NCI-H1694 (cell line): ENCODE results near the gene MS4A10.
"Not testable (repeated sequence)": the region's sequence is repeated elsewhere in the genome, so short reads cannot be mapped to it uniquely, and the experiment has no call there.

Experiments used
- DNase-seq: peaks from one replicate; lab custom pipeline; 2025; lab: John Stamatoyannopoulos, UW

MS4A10 gene

DNA sequence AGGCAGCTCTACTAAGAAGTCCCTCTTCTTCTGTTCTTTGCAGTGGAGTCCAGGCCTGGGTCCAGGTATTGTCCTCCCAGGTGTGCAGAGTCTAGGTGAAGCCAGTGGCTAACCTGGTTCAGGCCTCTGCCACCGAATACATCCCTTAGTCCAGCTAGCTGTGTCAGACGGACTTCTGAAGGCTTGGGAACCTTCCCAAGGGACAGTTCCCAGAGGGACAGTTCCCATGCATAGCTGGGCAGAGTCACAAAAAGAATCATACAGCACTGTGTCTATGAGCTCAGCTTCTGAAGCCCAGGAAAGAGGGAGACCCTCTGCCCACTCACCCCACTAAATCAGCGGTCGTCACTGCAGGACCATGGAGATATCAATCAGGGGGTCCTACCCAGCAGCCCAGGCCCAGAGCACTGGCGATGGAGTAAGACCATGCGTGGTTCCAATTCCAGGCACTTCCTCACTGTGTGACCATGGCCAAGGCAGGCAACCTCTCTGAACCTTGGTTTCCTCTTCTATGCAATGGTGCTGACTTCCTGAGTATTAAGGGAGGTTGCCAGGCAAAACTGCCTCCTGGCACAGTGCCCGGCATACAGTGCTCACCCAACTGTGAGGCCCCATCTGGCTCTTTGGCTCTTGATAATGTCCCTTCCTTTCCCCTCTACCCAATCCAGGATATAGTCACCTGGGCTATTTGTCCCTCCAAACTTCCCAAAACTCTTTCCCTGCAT, 3.4 kb downstream of the MS4A10 start:
- DNase-seq = peak; percentile 93

DNA sequence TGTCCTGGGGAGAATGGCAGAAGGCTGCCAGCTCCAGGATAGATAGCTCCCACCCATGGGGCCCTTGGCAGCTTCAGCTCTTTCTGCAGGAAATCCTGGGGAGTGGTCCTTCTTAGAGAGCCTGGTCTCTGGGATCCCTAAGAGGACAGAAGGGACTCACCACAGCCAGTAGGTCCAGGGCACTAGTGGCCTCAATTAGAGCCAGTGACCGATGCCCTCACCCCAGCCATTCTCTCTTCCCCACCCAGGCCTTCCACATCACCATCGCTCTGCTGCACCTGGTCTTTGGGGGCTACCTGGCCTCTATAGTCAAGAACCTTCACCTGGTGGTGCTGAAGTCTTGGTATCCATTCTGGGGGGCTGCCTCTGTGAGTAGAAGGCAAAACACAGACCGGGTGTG, 5.6 kb downstream of the MS4A10 start:
- DNase-seq = no peak

DNA sequence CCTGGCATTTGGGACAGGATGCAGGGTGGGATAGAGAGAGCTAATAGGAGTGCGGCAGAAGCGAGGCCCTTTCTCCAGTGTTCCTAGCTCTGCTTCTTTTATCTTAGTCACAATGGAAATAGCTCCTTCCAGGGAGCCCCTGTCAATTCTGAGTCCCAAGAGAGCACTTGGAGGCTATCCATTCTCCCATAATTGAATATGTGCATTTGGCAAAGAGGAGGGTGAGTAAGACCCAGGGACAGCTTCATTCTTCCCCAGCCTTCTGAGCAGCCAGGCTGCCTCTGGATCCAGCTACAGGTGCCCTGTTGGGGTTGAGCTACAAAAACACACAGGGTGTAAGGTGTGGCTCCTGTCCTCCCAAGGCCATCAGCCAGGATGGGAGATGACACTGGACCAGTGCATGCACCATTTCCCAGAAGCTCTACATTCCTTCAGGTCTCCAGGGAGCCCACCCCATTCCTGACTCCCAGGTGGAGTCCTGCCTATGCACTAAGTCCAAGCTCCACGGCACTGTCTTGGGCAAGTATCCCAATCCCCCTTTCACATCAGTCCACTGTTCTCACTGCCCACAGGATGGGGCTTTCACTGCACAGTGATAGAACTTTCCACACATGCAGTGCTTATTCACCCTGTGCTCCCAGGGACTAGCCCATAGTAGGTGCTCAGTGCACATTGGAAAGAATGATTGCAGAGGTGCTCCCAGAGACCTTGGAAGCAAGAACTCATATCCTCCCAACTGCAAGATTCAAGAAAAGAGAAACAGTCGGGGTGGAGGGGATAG, 6.2 kb downstream of the MS4A10 start:
- no peak for DNase-seq

DNA sequence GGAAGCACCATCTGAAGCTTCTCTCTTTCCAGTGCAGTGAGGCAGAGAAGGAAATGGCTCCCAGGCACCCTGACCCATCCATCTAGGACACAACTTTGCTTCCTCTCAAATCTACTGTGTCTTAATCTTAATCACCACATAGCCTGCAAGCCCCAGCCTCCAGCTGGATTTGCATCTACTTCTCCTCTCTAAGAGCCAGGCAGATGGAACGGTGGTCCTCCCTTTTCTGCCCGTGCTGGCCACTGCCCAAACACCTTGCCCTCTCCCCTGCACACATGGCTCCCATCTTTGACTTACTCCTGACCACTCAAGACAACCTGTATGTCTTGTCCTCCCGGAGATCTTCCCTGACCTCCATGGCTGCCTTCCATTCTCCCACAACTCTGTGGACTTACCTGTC, 7.4 kb downstream of the MS4A10 start:
- DNase-seq = no peak

DNA sequence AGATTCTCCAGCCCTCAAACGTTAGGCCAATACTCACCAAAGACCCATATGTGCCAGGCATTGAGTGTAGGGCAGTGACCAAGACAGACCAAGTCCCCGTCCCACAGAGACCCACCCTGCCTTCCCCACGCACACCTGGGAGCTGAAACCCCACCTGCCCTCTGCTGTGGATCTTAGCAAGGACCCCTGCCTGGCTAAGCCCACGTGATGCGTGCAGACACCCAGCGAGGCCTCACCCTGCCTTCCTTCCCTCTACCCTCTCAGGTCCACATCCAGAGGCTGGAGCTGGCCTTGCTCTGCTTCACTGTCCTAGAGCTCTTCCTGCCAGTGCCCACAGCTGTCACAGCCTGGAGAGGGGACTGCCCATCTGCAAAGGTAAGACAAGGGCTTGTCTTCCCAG, 10.2 kb downstream of the MS4A10 start:
- DNase-seq = no peak

DNA sequence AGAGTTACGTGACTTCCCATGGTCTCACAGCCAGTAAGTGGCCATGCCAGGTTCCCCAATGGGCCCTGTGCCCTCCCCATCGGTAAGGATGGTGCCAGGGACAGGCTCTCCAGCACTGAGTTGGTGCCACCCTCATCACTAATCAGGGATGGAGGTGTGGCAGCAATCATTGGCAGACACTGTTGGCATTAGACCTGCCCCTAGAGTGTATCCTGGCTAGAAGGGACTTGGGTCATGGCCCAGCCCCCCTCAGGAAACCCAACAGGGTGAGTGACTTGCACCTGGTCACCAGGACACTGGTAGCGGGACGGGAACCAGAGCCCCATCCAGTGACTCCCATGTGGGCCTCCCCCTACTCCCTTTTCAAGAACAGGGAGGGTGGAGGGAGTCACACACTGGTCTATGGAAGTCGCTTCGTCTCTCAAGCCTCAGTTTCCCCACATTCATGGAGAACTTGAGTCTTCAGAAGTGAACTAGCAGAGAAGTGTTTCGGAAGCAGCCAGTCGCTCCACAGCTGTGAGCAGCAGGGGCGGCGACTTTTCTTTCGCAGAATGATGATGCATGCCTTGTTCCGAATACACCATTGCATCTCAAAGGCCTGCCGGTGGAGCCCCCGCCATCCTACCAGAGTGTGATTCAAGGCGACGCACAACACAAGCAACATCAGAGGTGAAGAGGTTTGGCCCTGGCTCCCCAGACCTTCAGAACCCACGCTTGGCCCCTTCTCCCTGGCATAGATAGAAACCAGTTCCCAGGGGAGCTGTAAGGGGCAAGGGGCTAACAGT, 12.9 kb downstream of the MS4A10 start:
- DNase-seq = no peak

DNA sequence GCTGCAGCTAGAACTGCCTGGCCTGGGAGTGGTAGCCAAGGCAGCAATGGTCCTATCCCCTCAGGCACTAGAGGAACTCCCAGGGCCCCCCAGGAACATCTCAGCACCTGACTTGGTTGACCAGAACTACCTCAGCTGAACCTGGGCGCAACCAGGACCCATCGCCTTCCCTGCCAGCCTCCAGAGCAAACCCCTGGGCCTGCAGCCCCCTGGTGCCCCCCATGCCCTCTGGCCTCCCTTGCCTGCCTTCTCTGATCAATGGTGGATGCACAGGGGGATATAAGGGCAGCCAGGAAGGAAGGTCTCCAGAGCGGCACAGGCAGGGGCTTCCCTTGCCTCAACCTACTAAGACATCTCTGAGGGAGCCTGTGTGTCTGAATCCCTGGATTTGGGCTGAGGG, 13.5 kb downstream of the MS4A10 start:
- DNase-seq = no peak

DNA sequence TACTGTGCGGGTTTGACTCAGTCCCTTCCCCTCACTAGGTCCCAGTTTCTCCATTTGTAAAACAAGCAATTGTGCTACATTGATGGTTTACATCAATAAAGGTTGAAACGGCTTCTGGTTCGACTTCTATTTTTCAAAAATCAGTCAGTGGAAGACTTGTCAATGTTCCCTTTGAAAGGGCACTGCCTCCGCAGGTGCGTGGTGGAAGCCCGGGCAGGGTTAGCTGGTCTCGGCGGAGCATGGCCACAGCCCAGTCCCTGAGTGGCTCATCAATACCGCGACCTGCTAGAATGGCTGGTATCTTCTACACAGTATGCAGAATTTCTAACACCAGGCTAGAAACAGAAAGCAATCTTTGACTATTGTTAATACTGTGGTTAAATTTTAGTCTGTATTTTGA, 16.1 kb downstream of the MS4A10 start:
- no peak for DNase-seq

DNA sequence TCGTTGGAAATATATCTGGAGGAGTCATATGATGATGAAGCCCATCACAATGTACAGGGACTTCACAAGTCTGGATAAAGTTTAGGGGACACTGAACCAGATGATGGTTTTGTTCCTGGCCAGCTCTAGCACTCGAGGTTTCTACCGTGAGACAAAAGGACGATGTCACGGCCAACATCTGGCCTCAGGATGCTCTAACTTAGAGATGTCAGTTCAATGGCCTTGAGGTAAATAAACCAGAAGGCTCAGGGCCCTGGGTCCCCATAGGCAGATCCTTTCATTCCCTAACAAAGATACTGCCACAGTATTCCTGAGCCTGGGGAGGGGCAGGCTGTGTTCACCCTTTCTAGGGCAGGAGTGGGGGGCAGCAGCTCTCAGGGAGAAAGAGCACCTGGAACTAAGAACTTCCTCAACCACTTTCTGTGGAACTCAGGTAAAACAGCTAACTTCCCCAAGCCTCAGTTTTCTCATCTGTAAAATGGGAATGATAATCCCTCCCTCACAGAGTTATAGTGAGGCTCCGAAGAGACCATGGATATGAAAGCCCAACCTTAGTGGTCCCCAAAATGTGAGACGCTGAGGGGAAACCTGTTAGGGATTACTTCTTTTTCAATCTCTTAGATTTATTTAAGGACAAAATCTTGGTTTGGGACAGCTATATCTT, 18.3 kb downstream of the MS4A10 start:
- no peak for DNase-seq

DNA sequence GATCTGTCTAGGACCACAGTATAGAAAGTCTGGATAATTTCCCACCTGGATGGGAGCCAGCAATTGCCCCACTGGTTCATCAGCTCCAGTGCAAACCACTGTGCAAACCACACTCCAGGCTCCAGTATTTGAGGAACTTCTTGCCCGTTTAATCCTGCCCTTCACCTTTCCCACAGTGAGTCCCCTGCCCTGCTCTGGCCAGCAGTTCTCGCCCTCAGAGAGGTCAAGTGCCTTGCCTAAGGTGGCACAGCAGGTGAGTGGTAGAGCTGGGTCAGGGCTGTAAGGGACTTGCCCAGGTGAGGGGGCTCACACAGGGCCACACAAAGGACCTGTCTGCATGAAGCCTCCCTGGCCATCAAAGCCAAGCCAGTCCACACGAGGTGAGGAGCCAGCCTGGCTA, 24.1 kb downstream of the MS4A10 start:
- no peak for DNase-seq

DNA sequence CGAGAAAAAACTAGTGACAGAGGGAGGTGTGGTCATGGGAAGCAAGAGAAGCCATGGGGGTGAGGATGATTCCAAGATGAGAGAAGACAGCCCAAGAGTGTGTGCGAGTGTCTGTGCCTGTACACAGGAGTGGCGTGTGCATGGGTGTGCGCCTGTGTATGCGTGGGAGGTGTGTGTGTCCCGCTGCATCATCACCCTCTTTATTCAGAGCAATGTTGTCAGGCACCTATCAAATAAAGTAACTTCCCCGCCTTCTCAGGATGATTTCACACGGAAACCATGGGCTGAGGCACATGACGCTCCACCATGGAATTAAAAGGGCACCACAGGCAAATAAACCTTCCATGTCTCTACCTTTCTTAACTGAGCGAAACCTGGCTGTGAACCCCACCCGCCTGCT, 24.6 kb downstream of the MS4A10 start:
- no peak for DNase-seq

DNA sequence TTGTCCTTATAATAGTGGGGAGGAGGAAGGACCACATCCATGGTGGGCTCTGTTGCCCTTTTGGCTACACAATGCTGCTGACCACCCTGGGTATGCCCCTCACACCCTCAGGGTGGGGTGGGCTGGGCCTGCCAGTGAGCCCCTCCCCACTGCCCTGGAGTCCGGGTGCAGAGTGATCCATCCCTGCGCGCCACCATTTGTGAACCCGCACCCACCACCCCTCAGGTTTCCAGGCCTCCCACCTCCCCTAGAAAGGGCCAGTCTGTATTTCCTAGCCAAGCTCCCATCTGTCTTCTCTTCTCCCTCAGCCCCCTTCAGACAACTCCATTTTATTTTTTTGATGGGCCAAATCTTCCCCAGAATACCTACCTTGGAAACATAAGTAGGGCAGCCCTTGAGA, 25.0 kb downstream of the MS4A10 start:
- no peak for DNase-seq

DNA sequence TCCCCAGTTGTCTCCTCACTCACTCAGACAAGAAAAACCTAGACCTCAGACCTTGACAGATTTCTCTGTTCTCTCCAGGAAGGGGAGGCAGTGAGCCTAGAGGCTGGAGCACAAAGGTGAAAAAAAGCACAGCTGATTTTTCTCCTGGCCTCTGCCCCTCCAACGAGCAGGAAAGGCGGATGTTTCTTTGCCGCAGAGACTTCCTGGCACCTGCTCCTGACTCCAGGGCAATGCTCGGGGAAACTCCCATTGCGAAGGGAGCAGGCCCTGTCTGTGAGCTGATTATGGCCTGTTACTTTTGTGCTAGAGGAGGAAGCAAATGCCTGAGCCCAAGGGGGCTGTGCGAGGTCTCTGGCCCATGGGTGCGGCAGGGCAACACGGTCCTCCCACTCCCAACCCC, 25.4 kb downstream of the MS4A10 start:
- no peak for DNase-seq

DNA sequence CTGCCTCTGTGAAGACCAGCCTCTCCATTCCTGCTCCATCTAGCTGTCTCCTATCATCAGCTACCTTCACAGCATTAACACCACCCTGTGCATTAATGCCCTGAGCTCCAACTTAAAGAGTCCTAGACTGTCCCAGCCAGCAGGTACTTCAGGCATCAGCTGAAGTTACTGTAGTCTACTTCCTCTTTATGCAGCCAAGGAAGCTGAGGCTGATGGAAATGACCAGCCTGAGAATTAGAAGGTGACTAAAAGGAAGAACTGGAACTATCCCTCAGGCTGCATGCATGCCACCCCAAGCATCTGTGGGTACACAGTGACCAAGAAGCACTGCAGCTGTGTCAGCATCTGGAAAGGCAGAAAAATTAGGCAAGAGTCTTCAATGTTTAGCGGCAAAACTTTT, 28.2 kb downstream of the MS4A10 start:
- DNase-seq = no peak

DNA sequence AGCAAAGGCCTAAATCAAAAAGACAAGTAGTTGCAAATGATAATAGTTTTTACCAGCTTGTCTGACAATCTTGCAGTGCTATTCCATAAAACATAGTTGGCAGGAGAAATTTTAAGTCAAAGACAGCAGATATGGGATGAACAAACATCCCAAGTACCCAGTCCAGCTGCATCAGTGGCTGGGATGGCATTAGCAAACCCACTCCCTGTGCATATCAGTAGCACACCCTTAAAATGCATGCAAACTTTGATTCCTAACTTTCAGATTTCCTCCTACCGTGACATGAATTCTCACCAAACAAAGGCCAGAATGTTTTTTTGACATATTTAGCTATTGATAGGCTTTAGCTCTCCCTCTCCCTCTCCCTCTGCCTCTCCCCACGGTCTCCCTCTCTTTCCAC, 29.0 kb downstream of the MS4A10 start:
- no peak for DNase-seq

DNA sequence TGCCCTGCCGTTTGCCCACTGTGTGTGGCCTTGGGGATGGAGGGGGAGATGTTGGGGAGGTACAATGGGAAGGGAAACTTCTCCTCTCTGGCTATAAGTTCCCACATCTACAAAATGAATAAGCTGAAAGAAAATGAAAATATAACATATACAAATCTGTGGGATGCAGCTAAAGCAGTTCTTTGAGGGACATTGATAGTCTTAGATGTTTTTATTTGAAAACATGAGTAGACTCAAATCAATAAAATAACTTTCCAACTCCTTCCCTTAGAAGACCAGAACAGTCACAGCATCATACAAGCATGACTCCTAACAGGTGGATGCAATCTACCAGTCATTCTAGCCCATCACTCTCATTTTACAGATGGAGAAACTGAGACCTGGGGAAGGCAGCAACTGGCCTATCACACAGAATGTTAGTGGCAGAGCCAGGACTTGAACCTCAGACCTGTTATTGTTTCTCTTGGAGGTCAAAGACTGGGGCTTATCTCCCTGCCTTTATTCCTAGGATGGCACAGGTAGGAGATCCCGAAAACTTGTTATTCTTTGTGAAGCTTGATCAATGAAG, 31.5 kb downstream of the MS4A10 start:
- DNase-seq = no peak

DNA sequence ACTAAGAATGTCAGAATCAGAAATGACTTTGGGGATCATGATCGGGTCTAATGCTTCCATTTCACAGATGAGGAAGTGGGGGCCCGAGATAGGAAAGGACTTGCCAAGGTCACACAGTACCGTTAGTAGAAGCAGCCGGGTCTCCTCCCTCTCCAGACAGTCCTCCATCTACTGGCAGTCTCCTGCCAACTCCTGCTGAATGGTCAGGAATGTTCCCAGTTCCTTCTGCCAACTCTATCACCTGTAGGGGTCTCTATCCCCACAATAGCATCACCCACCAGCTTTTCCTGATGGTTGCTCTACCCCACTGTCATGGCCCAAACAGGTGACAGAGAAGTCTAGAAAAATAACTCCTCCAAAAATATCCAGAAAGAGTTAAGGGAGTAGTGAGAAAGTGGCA, 32.9 kb downstream of the MS4A10 start:
- DNase-seq = no peak

DNA sequence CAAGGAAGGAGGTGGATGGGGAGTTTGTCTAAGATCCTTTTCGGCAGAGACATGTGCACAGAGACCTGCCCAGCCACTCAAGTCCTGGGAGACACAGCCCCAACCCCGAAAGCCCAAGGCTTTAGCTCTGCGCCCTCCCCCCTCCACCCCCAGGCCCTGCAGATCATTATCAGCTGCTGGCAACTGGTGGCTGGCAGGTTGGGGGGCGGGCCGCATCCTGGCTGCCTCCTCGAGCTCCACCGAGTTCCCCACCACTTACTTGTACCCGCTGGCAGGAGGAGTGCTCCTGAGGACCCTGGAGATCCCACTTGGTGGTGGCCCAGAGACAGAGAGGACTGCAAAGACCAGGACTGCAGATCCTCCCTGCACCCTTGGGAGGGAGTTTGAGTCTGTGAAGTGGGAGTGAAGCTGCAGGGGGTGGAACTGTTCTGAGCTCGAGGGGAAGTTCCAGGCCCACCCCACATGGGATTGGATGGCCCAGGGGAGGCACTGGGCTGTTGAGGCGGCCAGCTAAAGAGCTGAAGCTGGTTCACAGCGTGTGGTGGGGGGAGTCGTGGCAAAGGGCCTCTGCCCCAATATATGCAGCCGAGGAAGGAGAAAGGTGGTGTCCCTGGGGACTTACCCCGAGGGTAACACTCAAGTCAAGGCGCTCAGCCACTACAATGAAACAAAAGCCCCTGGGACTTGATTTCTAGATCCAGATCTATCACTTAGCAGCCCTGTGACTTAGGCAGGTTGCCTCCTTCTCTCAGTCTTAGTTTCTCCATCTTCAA, 36.9 kb downstream of the MS4A10 start:
- no peak for DNase-seq

DNA sequence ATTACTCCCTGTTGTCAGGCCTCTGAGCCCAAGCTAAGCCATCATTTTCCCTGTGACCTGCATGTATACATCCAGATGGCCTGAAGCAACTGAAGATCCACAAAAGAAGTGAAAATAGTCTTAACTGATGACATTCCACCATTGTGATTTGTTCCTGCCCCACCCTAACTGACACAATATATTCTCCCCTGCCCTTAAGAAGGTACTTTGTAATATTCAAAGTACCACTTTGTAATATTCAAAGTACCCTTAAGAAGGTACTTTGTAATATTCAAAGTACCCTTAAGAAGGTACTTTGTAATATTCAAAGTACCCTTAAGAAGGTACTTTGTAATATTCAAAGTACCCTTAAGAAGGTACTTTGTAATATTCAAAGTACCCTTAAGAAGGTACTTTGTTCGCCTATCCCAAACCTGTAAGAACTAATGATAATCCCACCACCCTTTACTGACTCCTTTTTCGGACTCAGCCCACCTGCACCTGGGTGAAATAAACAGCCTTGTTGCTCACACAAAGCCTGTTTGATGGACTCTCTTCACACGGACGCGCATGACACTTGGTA, 38.7 kb downstream of the MS4A10 start:
- not testable (repeated sequence) for DNase-seq

DNA sequence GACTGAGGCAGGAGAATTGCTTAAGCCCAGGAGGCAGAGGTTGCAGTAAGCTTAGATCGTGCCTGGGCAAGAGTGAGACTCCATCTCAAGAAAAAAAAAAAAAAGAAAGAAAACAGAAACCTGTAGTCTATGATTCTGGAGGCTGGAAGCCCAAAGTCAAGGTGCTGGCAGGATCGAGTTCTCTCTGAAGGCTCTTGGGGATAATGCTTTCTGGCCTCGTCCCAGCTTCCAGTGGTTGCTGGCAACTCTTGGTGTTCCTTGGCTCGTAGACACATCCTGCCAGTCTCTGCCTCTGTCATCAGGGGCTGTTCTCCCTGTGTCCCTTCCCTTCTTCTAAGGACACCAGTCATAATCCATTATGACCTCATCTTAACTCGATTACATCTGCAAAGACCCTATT, 40.0 kb downstream of the MS4A10 start:
- DNase-seq = no peak

DNA sequence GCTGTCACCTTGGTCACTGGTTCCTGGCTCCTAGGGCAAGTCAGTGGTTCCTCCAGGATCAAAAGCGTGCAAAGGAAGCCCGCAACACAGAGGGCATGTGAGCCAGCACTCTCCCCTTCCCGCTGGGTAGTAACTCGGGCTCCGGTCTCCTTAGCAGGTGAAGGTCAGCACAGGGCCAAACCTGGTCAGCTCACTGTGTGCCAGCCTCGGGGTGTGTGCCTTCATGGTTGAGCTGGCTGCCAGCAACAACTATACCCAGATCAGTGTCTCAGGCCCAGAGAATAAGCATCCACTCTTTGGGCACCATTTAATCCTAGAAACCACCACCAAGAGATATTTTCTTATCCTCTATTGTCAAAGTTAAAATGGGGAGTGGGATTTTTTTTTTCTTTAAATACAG, 40.7 kb downstream of the MS4A10 start:
- no peak for DNase-seq
